Panc1 (cell line): ENCODE data around the gene FRY. TPM values are rescaled to one million over a fixed set of nuclear protein-coding genes. Genes with fewer than 3 reads are reported as not detected.

Experiments
- ATAC-seq: fragments of 200-7000 bp; cut with Tn5 transposase; 2 replicates; pipeline ENCODE4 v1.9.1; 2020; ENCODE audit warnings: mild to moderate bottlenecking, moderate library complexity
- BruUV-seq: library from RNA; stranded (reverse); fragments of 400-500 nt; replicated peaks from 2 replicates; lab custom pipeline; 2021; lab: Mats Ljungman, UMichigan
- CTCF ChIA-PET: fragments of 300-600 bp; sonication (Branson Sonifier 250); formaldehyde crosslinking; loops from one replicate; lab custom pipeline; 2022; ENCODE audit warnings: antibody characterized with exemption; lab: Charles Lee
- POLR2A ChIA-PET: fragments of 300-600 bp; sonication (Branson Sonifier 250); formaldehyde crosslinking; loops from one replicate; lab custom pipeline; 2022; ENCODE audit warnings: antibody characterized with exemption; lab: Charles Lee
- DNase-seq: peaks from one replicate; pipeline ENCODE4 v3.0.0-alpha.2; 2010; ENCODE audit warnings: low read depth, low spot score
- H3K27ac ChIP-seq: 2 replicates; pipeline ENCODE4 v1.5.1; 2011; ENCODE audit warnings: mild to moderate bottlenecking, low read length, inconsistent platforms
- H3K27me3 ChIP-seq: fragments of 200-500 bp; sonication (Bioruptor generic); 2 replicates; pipeline ENCODE4 v1.6.0; 2014; ENCODE audit warnings: low read length, inconsistent platforms; ENCODE audit not compliant: control insufficient read depth, insufficient read depth
- H3K36me3 ChIP-seq: fragments of 200-500 bp; sonication (Bioruptor generic); 2 replicates; pipeline ENCODE4 v1.5.1; 2014; ENCODE audit warnings: inconsistent platforms, mild to moderate bottlenecking, low read length, moderate library complexity; ENCODE audit not compliant: control insufficient read depth, insufficient read depth
- H3K4me1 ChIP-seq: 2 replicates; pipeline ENCODE4 v1.5.1; 2011; ENCODE audit warnings: inconsistent platforms, mild to moderate bottlenecking, low read length, moderate library complexity; ENCODE audit not compliant: control insufficient read depth, insufficient read depth
- H3K4me3 ChIP-seq, 2 experiments: 2 replicates each; pipeline ENCODE4 v1.5.1; 2011 to 2012; ENCODE audit warnings: low read depth in 2 of 2, low read length in 2 of 2, mild to moderate bottlenecking in 2 of 2, inconsistent platforms in 1 of 2, moderate library complexity in 1 of 2
- H3K9me3 ChIP-seq: fragments of 200-500 bp; sonication (Bioruptor generic); 2 replicates; pipeline ENCODE4 v1.5.1; 2014; ENCODE audit warnings: low read depth, mild to moderate bottlenecking, inconsistent platforms, low read length, moderate library complexity; ENCODE audit not compliant: control insufficient read depth, insufficient read depth
- CTCF ChIP-seq: fragments of 450-650 bp; IDR thresholded peaks from 2 replicates; pipeline ENCODE4 v1.5.1; 2017; ENCODE audit warnings: mild to moderate bottlenecking
- POLR2AphosphoS5 ChIP-seq: IDR thresholded peaks from 2 replicates; pipeline ENCODE4 v1.6.1; 2012; ENCODE audit warnings: mild to moderate bottlenecking, low read depth, low read length, moderate library complexity
- REST ChIP-seq, 2 experiments: IDR thresholded peaks; 2 replicates each; pipeline ENCODE4 v1.6.1; 2011 to 2012; ENCODE audit warnings: low read depth in 2 of 2, control low read depth in 1 of 2, low read length in 1 of 2, mild to moderate bottlenecking in 1 of 2, moderate library complexity in 1 of 2; ENCODE audit not compliant: insufficient read depth in 1 of 2
- SIN3A ChIP-seq: IDR thresholded peaks from 2 replicates; pipeline ENCODE4 v1.6.1; 2012; ENCODE audit warnings: low read depth, mild to moderate bottlenecking, low read length, moderate library complexity, borderline replicate concordance; ENCODE audit not compliant: insufficient read depth
- TCF7L2 ChIP-seq: IDR thresholded peaks from 2 replicates; pipeline ENCODE4 v1.6.1; 2011; ENCODE audit warnings: mild to moderate bottlenecking, low read depth, low read length, inconsistent platforms
- in situ Hi-C: cut with HindIII; loops from 2 replicates; pipeline ENCODE4 v1.10.0; 2016; ENCODE audit warnings: low sequenced_read_pairs, low pct_unique_long_range_greater_than_20kb
- intact Hi-C: fragments of 100-400 bp; cut with micrococcal nuclease; formaldehyde crosslinking; loops from one replicate; pipeline ENCODE4 v1.10.0; 2022; ENCODE audit not compliant: unreplicated experiment
- total RNA-seq: library from RNA; stranded (reverse); gene quantifications from one replicate; pipeline ENCODE4 v1.2.1, GENCODE V29; 2021; ENCODE audit not compliant: unreplicated experiment

The FRY gene
- total RNA-seq, 1 experiment from 2014 or later = 0.18 TPM

DNA sequence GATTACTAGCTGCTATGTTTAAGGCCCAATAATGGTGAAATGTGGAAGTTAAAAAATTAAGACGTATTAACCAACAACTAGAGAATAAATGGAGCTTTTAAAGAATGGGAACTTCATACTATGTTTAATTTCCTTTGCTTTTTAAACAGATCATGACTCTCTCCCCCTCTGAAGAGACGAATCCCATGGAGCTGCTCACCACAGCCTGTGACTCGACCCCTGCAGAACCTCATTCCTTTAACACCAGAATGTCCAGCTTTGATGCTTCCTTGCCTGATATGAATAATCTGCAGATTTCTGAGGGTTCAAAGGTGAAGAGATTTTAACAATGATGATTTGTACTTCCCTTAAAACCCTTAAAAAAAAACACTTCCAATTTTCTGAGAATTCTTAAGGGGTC lies 230.6 kb downstream of the FRY start:
- no peak overlapping the region for H3K4me3 ChIP-seq
- H3K27ac ChIP-seq = no peak overlapping the region
- DNase-seq (no peak), ATAC-seq (no peak)
- no peaks in the 10 kb centered on the region for H3K9me3 ChIP-seq
- no peaks in the 10 kb centered on the region for H3K36me3 ChIP-seq
- in situ Hi-C loops = no loop called here
- intact Hi-C loops = no loop called here
- no peak for TF ChIP-seq CTCF
- CTCF ChIA-PET = no interaction called here
- BruUV-seq = no TSS peak
- H3K27me3 ChIP-seq = no peaks in the 10 kb centered on the region
- POLR2A ChIA-PET = no interaction called here
- no peaks in the 10 kb centered on the region for H3K4me1 ChIP-seq

- DNase-seq = no peak
- H3K9me3 ChIP-seq = no peaks in the 10 kb centered on the region
- in situ Hi-C loops (no loop called here), intact Hi-C loops (no loop called here)
- ChIA-PET POLR2A (no interaction called here), CTCF (no interaction called here)
- no peaks in the 10 kb centered on the region for H3K27me3 ChIP-seq
- no peak for ATAC-seq
- no peak overlapping the region for H3K4me3 ChIP-seq
- TF ChIP-seq TCF7L2 = no peak
- TF ChIP-seq CTCF = no peak
- TF ChIP-seq SIN3A = no peak
- TF ChIP-seq POLR2AphosphoS5 = no peak
- no peak for TF ChIP-seq REST (IDR thresholded peaks at IDR 0.05; ENCODE audit: insufficient read depth in 1 of 2, low read depth in 2 of 2, low read length in 1 of 2)
- H3K27ac ChIP-seq = no peak overlapping the region
- H3K4me1 ChIP-seq = no peaks in the 10 kb centered on the region
- no TSS peak for BruUV-seq
- H3K36me3 ChIP-seq = no peaks in the 10 kb centered on the region
Measured at GRCh38 chr13:32262619-32263018, 231.0 kb downstream of the FRY start.

DNA sequence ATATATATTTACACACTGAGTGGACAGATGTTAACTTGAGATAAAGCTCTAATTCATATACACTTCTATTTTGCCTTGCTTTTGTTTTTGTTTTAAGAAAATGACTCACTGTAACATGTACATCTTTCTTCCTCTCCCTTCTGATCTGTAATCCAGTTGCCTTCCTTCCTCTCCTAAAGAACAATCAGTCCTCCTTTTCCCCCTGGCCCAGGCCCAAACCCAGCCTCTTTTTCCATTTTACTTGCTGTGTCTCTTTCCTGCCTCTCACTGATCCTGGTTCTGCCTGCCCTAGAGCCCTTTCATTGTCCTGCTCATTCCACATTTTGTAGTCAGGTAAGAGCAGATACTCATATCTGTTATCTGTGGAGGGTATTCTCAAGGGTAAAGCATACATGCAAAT lies 232.8 kb downstream of the FRY start:
- CTCF ChIA-PET = no interaction called here
- H3K4me1 ChIP-seq = no peaks in the 10 kb centered on the region
- H3K27ac ChIP-seq = no peak overlapping the region

More for the DNA sequence above, 232.8 kb downstream of the FRY start:
- DNase-seq (no peak), ATAC-seq (no peak)
- in situ Hi-C loops (no loop called here), intact Hi-C loops (no loop called here)
- no peaks in the 10 kb centered on the region for H3K27me3 ChIP-seq
- no peaks in the 10 kb centered on the region for H3K9me3 ChIP-seq
- H3K4me3 ChIP-seq = no peak overlapping the region
- no peaks in the 10 kb centered on the region for H3K36me3 ChIP-seq
- POLR2A ChIA-PET = no interaction called here
- BruUV-seq = no TSS peak
- TF ChIP-seq POLR2AphosphoS5 (no peak), SIN3A (no peak), CTCF (no peak), TCF7L2 (no peak), REST (IDR thresholded peaks at IDR 0.05; ENCODE audit: insufficient read depth in 1 of 2, low read depth in 2 of 2, low read length in 1 of 2) (no peak)
